CD14-positive monocyte (primary cell): ENCODE data around the gene ZNF445. TPM values are rescaled to one million over a fixed set of nuclear protein-coding genes. Genes with fewer than 3 reads are reported as not detected.
A peak's percentile ranks its signal among the peaks of the same experiment; 100 is the strongest.

Source experiments
- DNase-seq, 3 donors: peaks; one replicate each; pipeline ENCODE4 v3.0.0-alpha.2; 2011 to 2022
- H2AFZ ChIP-seq: 2 replicates; pipeline ENCODE4 v1.6.0; 2012; ENCODE audit warnings: mild to moderate bottlenecking, low read depth, low read length, inconsistent platforms; ENCODE audit not compliant: insufficient read depth, poor library complexity, severe bottlenecking
- H3K27ac ChIP-seq, 2 donors: 1 replicate in 1 of 2; 2 replicates in 1 of 2; pipeline ENCODE4 v1.5.1; 2012 to 2013; ENCODE audit warnings: low read length in 2 of 2, control low read depth in 1 of 2, inconsistent platforms in 1 of 2, low read depth in 1 of 2, mild to moderate bottlenecking in 1 of 2
- H3K27me3 ChIP-seq, 2 donors: one replicate each; pipeline versions ENCODE4 v1.6.0 to v1.6.1; 2011 to 2013; ENCODE audit warnings: low read length in 2 of 2; ENCODE audit not compliant: control insufficient read depth in 2 of 2, insufficient read depth in 2 of 2
- H3K36me3 ChIP-seq, 2 donors: replicated peaks in 1 of 2; 1 replicate in 1 of 2; 2 replicates in 1 of 2; pipeline versions ENCODE4 v1.5.1 to v1.6.1; 2012 to 2013; ENCODE audit warnings: low read length in 2 of 2, control low read depth in 1 of 2, inconsistent platforms in 1 of 2, mild to moderate bottlenecking in 1 of 2; ENCODE audit not compliant: insufficient read depth in 2 of 2, control insufficient read depth in 1 of 2
- H3K4me1 ChIP-seq, 2 donors: 1 replicate in 1 of 2; 2 replicates in 1 of 2; pipeline versions ENCODE4 v1.5.1 to v1.6.1; 2012 to 2013; ENCODE audit warnings: low read length in 2 of 2, control low read depth in 1 of 2, inconsistent platforms in 1 of 2, mild to moderate bottlenecking in 1 of 2, moderate library complexity in 1 of 2; ENCODE audit not compliant: insufficient read depth in 2 of 2, control insufficient read depth in 1 of 2
- H3K4me2 ChIP-seq: replicated peaks from 2 replicates; pipeline ENCODE3; 2012; ENCODE audit warnings: low read length, moderate library complexity, mild to moderate bottlenecking; ENCODE audit not compliant: poor library complexity, severe bottlenecking; ENCODE audit errors: extremely low read depth
- H3K4me3 ChIP-seq, 3 experiments: fragments of 200-600 bp in 1 of 3; sonication (generic) in 1 of 3; replicated peaks in 1 of 3; 1 replicate in 2 of 3; 2 replicates in 1 of 3; pipeline ENCODE4 v1.5.1; 2011 to 2013; ENCODE audit warnings: low read length in 3 of 3, mild to moderate bottlenecking in 3 of 3, control low read depth in 2 of 3, low read depth in 2 of 3, inconsistent platforms in 1 of 3, moderate library complexity in 1 of 3
- H3K79me2 ChIP-seq: 2 replicates; pipeline ENCODE4 v1.6.0; 2012; ENCODE audit warnings: mild to moderate bottlenecking, control low read depth, inconsistent platforms, low read length, moderate library complexity; ENCODE audit not compliant: insufficient read depth
- H3K9ac ChIP-seq: 2 replicates; pipeline ENCODE4 v1.6.0; 2017; ENCODE audit warnings: low read length, mild to moderate bottlenecking; ENCODE audit not compliant: insufficient read depth, poor library complexity, severe bottlenecking
- H3K9me3 ChIP-seq, 2 donors: replicated peaks in 1 of 2; 1 replicate in 1 of 2; 2 replicates in 1 of 2; pipeline versions ENCODE4 v1.5.1 to v1.6.1; 2012 to 2013; ENCODE audit warnings: low read length in 2 of 2, control low read depth in 1 of 2; ENCODE audit not compliant: control insufficient read depth in 1 of 2, insufficient read depth in 1 of 2
- H4K20me1 ChIP-seq: 2 replicates; pipeline ENCODE4 v1.6.0; 2012; ENCODE audit warnings: mild to moderate bottlenecking, low read length, control low read depth, moderate library complexity; ENCODE audit not compliant: insufficient read depth
- H3K27ac Mint-ChIP-seq, 7 donors: one replicate each; pipeline ENCODE4 v1.8.0; 2020; ENCODE audit warnings: mild to moderate bottlenecking in 7 of 7, mixed read lengths in 7 of 7, moderate library complexity in 6 of 7, inconsistent platforms in 2 of 7
- H3K27me3 Mint-ChIP-seq, 3 donors: one replicate each; pipeline ENCODE4 v1.8.0; 2021 to 2022; ENCODE audit warnings: low read depth in 3 of 3, mild to moderate bottlenecking in 3 of 3, mixed read lengths in 3 of 3, moderate library complexity in 3 of 3, inconsistent platforms in 1 of 3
- H3K36me3 Mint-ChIP-seq, 2 donors: one replicate each; pipeline ENCODE4 v1.8.0; 2020; ENCODE audit warnings: mixed read lengths in 2 of 2, inconsistent platforms in 1 of 2, mild to moderate bottlenecking in 1 of 2
- H3K4me1 Mint-ChIP-seq: one replicate; pipeline ENCODE4 v1.8.0; 2020; ENCODE audit warnings: mild to moderate bottlenecking, mixed read lengths
- H3K4me3 Mint-ChIP-seq, 2 donors: one replicate each; pipeline ENCODE4 v1.8.0; 2020; ENCODE audit warnings: mild to moderate bottlenecking in 2 of 2, mixed read lengths in 2 of 2, moderate library complexity in 1 of 2
- H3K9me3 Mint-ChIP-seq, 7 donors: one replicate each; pipeline ENCODE4 v1.8.0; 2020 to 2022; ENCODE audit warnings: mixed read lengths in 7 of 7, mild to moderate bottlenecking in 6 of 7, moderate library complexity in 6 of 7, inconsistent platforms in 2 of 7
- CTCF ChIP-seq: fragments of 200-600 bp; IDR thresholded peaks from one replicate; pipeline ENCODE4 v1.8.0; 2022; ENCODE audit warnings: antibody characterized with exemption, mild to moderate bottlenecking
- WGBS: methylation state at CpG from one replicate; pipeline ENCODE4 v1.1.5; 2013; ENCODE audit warnings: missing lambda C conversion rate; ENCODE audit not compliant: insufficient coverage; 5-methylcytosine and 5-hydroxymethylcytosine counted together
- intact Hi-C, 2 donors: fragments of 100-400 bp; cut with micrococcal nuclease; formaldehyde crosslinking; loops; one replicate each; pipeline versions ENCODE4 v1.15.0 to v1.15.1; 2023
- polyA plus RNA-seq, 3 donors: library from polyadenylated mRNA; depleted of rRNA in 1 of 3; unstranded in 2 of 3; stranded (reverse) in 1 of 3; fragments of 300-500 nt in 2 of 3; fragments of >200 nt in 1 of 3; fragmentation: Illumina TruSeq in 2 of 3; gene quantifications; 1 replicate in 2 of 3; 2 replicates in 1 of 3; pipeline ENCODE4 v1.2.3, GENCODE V29; 2012 to 2021

The ZNF445 gene
- polyA plus RNA-seq, 3 donors: 0.41 to 2.5 (median 1.1) TPM

GRCh38 chr3:44402548-44402947 lies 74.9 kb downstream of the ZNF445 start:
- H3K4me1 Mint-ChIP-seq: no peaks in the 10 kb centered on the region
- peak overlapping the region in 4 of 7 donors; percentile 26 to 48 (median 31) for H3K27ac Mint-ChIP-seq
- H3K9me3 Mint-ChIP-seq: peaks cover 0 to 2% (median 0%) of the 10 kb centered on the region in 7 donors
- TF ChIP-seq CTCF: no peak
- no peaks in the 10 kb centered on the region for H3K4me1 ChIP-seq
- no peak overlapping the region for H3K4me3 Mint-ChIP-seq
- H2AFZ ChIP-seq: no peak overlapping the region
- no peaks in the 10 kb centered on the region for H4K20me1 ChIP-seq
- no peaks in the 10 kb centered on the region for H3K9me3 ChIP-seq
- H3K36me3 ChIP-seq: peaks cover 4 to 19% of the 10 kb centered on the region in 2 donors
- DNase-seq: no peak
- H3K4me3 ChIP-seq: no peak overlapping the region
- H3K36me3 Mint-ChIP-seq: peaks cover 24 to 32% of the 10 kb centered on the region in 2 donors
- no peaks in the 10 kb centered on the region for H3K27me3 ChIP-seq
- H3K79me2 ChIP-seq: no peaks in the 10 kb centered on the region
- no peak overlapping the region for H3K4me2 ChIP-seq
- no peak overlapping the region for H3K9ac ChIP-seq
- no peak overlapping the region for H3K27ac ChIP-seq
- H3K27me3 Mint-ChIP-seq: peaks cover 0 to 2% (median 0%) of the 10 kb centered on the region in 3 donors
- 100% methylated on average over 1 of the region's 3 CpGs for WGBS
- intact Hi-C loops: no loop called here

- H3K4me3 ChIP-seq: no peak overlapping the region
- no peak overlapping the region for H3K4me2 ChIP-seq
- peaks cover 8 to 34% of the 10 kb centered on the region in 2 donors for H3K36me3 ChIP-seq
- intact Hi-C loops: no loop called here
- WGBS: 100% methylated on average over 1 of the region's 2 CpGs
- no peak for TF ChIP-seq CTCF
- no peaks in the 10 kb centered on the region for H4K20me1 ChIP-seq
- Mint-ChIP-seq H3K27me3 (peaks cover 0 to 2% (median 0%) of the 10 kb centered on the region in 3 donors), H3K27ac (no peak overlapping the region), H3K4me1 (no peaks in the 10 kb centered on the region), H3K36me3 (peaks cover 24 to 39% of the 10 kb centered on the region in 2 donors), H3K4me3 (no peak overlapping the region), H3K9me3 (peaks cover 0 to 2% (median 0%) of the 10 kb centered on the region in 7 donors)
- H3K27ac ChIP-seq: no peak overlapping the region
- no peaks in the 10 kb centered on the region for H3K9me3 ChIP-seq
- DNase-seq: no peak
- no peak overlapping the region for H2AFZ ChIP-seq
- no peaks in the 10 kb centered on the region for H3K4me1 ChIP-seq
- no peaks in the 10 kb centered on the region for H3K79me2 ChIP-seq
- H3K27me3 ChIP-seq: no peaks in the 10 kb centered on the region
- no peak overlapping the region for H3K9ac ChIP-seq
Observed at GRCh38 chr3:44400771-44401170, 76.7 kb downstream of the ZNF445 start.
